ENCODE results near the gene CXCL1. TPM values are rescaled to one million over a fixed set of nuclear protein-coding genes. Genes with fewer than 3 reads are reported as not detected.

Gene CXCL1
- total RNA-seq, 4 donors from 2014 or later, result 0.93 TPM; not detected in 3

DNA sequence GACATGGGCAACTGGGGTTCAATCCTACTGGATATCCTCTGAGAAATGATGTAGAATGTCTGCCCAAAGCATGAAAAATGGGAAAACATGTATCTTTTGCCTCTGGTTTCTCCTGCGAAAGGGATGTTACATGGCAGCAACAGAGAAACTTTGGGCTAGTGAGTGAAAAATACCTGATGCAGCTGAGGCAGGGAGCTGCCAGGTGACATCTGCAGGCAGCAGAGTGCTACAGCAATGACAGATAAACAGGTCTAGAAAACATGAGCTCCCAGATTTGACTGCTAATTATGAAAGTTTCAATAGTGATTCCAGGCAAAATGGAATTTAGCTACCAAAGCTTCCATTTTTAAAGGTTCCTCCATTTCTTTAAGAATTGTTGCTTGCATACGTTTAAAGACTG lies 4.8 kb upstream of the CXCL1 start:
- no peaks in the 10 kb centered on the region for H3K27me3 ChIP-seq
- intact Hi-C loops (cut with DNase I), result no loop called here
- H3K36me3 ChIP-seq, result no peaks in the 10 kb centered on the region
- H3K4me1 ChIP-seq, result peaks cover 5 to 7% of the 10 kb centered on the region in 2 donors
- DNase-seq, result peak; percentile 19 to 33
- no peaks in the 10 kb centered on the region for H3K9me3 ChIP-seq
- 59 to 64% methylated on average over 2 of the region's 2 CpGs for WGBS, 2 donors
- no peak overlapping the region for H3K27ac ChIP-seq
- TF ChIP-seq, protein P1, sequence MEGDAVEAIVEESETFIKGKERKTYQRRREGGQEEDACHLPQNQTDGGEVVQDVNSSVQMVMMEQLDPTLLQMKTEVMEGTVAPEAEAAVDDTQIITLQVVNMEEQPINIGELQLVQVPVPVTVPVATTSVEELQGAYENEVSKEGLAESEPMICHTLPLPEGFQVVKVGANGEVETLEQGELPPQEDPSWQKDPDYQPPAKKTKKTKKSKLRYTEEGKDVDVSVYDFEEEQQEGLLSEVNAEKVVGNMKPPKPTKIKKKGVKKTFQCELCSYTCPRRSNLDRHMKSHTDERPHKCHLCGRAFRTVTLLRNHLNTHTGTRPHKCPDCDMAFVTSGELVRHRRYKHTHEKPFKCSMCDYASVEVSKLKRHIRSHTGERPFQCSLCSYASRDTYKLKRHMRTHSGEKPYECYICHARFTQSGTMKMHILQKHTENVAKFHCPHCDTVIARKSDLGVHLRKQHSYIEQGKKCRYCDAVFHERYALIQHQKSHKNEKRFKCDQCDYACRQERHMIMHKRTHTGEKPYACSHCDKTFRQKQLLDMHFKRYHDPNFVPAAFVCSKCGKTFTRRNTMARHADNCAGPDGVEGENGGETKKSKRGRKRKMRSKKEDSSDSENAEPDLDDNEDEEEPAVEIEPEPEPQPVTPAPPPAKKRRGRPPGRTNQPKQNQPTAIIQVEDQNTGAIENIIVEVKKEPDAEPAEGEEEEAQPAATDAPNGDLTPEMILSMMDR (IDR thresholded peaks at IDR 0.05), result peak in 5 of 6 experiments; percentile 14 to 60 (median 54)
- no peak for TF ChIP-seq POLR2A (IDR thresholded peaks at IDR 0.05)
- H3K4me3 ChIP-seq (replicated peaks in 1 of 3), result no peak overlapping the region

DNA sequence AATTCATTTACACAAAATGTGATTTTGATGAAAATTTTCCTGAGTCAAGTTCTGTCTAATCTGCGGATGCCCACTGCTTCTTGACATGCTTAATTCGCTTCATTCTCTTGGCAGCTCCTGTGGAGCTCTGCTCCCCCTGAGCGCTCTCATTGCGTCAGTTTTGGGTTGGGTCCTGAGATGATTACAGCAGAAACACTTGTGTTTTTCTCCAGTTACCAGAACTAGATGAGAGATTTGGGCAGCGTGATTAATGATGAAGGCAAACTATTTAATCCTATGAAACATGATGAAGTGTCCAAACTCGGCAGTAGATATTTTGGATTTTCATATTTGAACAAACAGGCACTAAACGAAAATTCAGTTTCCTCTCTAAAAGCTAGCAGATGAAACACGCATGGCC lies 4.2 kb upstream of the CXCL1 start:
- Histone ChIP-seq H3K27me3 (no peaks in the 10 kb centered on the region), H3K4me3 (replicated peaks in 1 of 3) (no peak overlapping the region), H3K36me3 (no peaks in the 10 kb centered on the region), H3K27ac (no peak overlapping the region), H3K9me3 (no peaks in the 10 kb centered on the region), H3K4me1 (peaks cover 0 to 5% of the 10 kb centered on the region in 2 donors)
- intact Hi-C loops (cut with DNase I), result no loop called here
- no peak for DNase-seq
- TF ChIP-seq POLR2A (IDR thresholded peaks at IDR 0.05), result no peak
- TF ChIP-seq, protein P1 (IDR thresholded peaks at IDR 0.05), result no peak
- 81 to 83% methylated on average over 8 of the region's 8 CpGs for WGBS, 2 donors

DNA sequence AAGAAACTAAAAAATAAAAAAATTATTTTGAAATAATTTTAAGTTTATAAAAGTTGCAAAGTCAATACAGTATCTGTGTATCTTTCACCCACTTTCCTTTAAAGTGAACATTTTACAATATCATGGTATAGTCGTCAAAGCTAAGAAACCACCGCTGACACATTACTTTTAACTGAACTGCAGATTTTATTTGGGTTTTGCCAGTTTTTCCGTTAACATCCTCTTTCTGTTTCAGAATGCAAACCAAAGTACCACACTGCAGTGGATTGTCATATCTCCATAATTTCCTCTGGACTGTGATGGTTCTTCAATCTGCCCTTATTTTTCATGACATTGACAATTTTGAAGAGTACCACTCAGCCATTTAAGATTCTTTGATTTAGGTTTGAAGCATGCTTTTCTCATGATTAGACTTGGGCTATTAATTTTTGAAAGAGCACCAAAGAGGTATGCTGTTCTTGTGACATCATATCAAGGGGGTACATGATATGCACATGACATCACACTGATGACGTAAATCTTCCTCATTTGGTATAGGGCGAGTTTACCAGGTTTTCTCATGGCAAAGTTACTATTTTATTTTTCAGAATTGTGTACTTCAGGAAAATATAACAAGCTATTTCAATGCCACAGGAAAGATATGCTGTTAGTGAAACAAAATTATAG lies 3.6 kb upstream of the CXCL1 start:
- H3K36me3 ChIP-seq, result no peaks in the 10 kb centered on the region
- no peak overlapping the region for H3K27ac ChIP-seq
- TF ChIP-seq POLR2A (IDR thresholded peaks at IDR 0.05), result no peak
- TF ChIP-seq, protein P1 (IDR thresholded peaks at IDR 0.05), result no peak
- DNase-seq, result no peak
- H3K27me3 ChIP-seq, result no peaks in the 10 kb centered on the region
- no peaks in the 10 kb centered on the region for H3K9me3 ChIP-seq
- H3K4me3 ChIP-seq (replicated peaks in 1 of 3), result no peak overlapping the region
- intact Hi-C loops (cut with DNase I), result no loop called here
- 90 to 93% methylated on average over 5 of the region's 5 CpGs for WGBS, 2 donors
- H3K4me1 ChIP-seq, result peaks cover 0 to 4% of the 10 kb centered on the region in 2 donors

DNA sequence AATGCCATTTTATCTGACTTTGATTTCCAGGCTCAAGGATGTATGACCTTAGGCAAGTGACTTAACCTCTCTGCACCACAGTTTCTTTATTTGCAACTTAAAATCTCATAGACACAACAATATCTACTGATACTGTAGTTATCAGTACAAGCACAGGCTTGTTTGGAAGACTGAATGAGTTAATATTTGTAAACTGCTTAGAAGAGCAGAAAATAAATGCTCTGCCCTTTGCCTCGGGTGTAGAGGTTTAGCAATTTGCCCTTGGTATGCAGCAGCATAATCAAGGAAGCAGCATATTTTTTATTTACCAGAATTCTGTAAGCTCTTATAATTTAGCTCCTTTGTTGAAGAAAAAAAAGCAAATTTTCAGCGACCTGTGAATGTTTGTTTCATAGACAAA lies 2.9 kb upstream of the CXCL1 start:
- 68 to 69% methylated on average over 2 of the region's 2 CpGs for WGBS, 2 donors
- Histone ChIP-seq H3K4me3 (replicated peaks in 1 of 3) (no peak overlapping the region), H3K27ac (no peak overlapping the region), H3K9me3 (no peaks in the 10 kb centered on the region), H3K4me1 (peaks cover 0 to 4% of the 10 kb centered on the region in 2 donors), H3K27me3 (no peaks in the 10 kb centered on the region), H3K36me3 (no peaks in the 10 kb centered on the region)
- no peak for DNase-seq
- TF ChIP-seq POLR2A (IDR thresholded peaks at IDR 0.05), result no peak
- TF ChIP-seq, protein P1 (IDR thresholded peaks at IDR 0.05), result no peak
- intact Hi-C loops (cut with DNase I), result no loop called here

DNA sequence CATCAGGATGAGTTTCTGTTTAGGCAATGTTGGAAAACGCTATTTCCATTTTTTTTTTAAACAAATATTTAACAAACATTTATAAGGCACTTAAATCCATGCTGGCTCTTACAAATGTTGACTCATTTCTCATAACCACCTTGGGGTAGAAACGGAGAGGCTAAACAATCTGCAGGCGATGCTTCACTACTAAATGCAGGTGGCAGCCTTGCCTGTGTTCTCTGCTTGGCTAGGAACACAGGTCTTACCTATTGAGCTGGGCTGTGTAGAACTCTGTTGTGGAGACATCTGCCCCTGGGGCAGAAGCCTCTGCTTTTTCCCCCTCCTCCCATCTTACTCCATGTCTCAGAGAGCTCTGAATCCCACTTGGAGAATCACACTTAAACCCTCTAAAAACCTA lies 1.4 kb upstream of the CXCL1 start:
- WGBS, 2 donors, result 87 to 95% methylated on average over 3 of the region's 3 CpGs
- no peak for DNase-seq
- no peak overlapping the region for H3K27ac ChIP-seq
- no peak overlapping the region for H3K4me3 ChIP-seq (replicated peaks in 1 of 3)
- intact Hi-C loops (cut with DNase I), result no loop called here
- H3K36me3 ChIP-seq, result no peaks in the 10 kb centered on the region
- TF ChIP-seq POLR2A (IDR thresholded peaks at IDR 0.05), result no peak
- peaks cover 0 to 4% of the 10 kb centered on the region in 2 donors for H3K4me1 ChIP-seq
- no peaks in the 10 kb centered on the region for H3K9me3 ChIP-seq
- no peaks in the 10 kb centered on the region for H3K27me3 ChIP-seq

Measured in thyroid gland (tissue), 4 donors.